Suppressor macrophage treated with lipopolysaccharide for 1 hour (primary cell): ENCODE measurements around the gene HLA-DQB2.

Source experiments
- DNase-seq, 3 donors: peaks; one replicate each; pipeline ENCODE4 v3.0.0-alpha.2; 2020 to 2022

The HLA-DQB2 gene

GRCh38 chr6:32744776-32745175, 18.6 kb downstream of the HLA-DQB2 start:
- no peak for DNase-seq

- DNase-seq, result no peak
Measured at GRCh38 chr6:32742374-32742773, 21.0 kb downstream of the HLA-DQB2 start.

- DNase-seq, result peak in 2 of 3 donors; percentile 40 to 58
Measured at GRCh38 chr6:32741031-32741960, 22.0 kb downstream of the HLA-DQB2 start, which contains the start of gene HLA-DQA2. Gene HLA-DQA2, plus strand, starts transcription at chr6:32741391. Its CDS starts 53 bp downstream, at chr6:32741444.

GRCh38 chr6:32738126-32738525, 25.2 kb downstream of the HLA-DQB2 start:
- DNase-seq, result peak; percentile 19 to 59 (median 25)

- peak; percentile 84 to 91 (median 86) for DNase-seq
Measured at GRCh38 chr6:32718879-32719278, 44.5 kb downstream of the HLA-DQB2 start.

GRCh38 chr6:32716396-32716795, 46.9 kb downstream of the HLA-DQB2 start:
- DNase-seq, result no peak

- DNase-seq, result peak; percentile 37 to 61 (median 41)
Measured at GRCh38 chr6:32713241-32713640, 50.1 kb downstream of the HLA-DQB2 start.

- no peak for DNase-seq
Measured at GRCh38 chr6:32709625-32710024, 53.7 kb downstream of the HLA-DQB2 start.
